Kidney (tissue), 14 donors: ENCODE data around the gene ZNF445. TPM values are rescaled to one million over a fixed set of nuclear protein-coding genes. Genes with fewer than 3 reads are reported as not detected.
"Not testable (repeated sequence)": the region's sequence is repeated elsewhere in the genome, so short reads cannot be mapped to it uniquely, and the experiment has no call there.

ENCODE experiments used
- DNase-seq, 5 donors: peaks; one replicate each; pipeline ENCODE4 v3.0.0-alpha.2; 2013 to 2020
- FAIRE-seq: peaks from 2 replicates; lab custom pipeline; 2012; peaks lifted over from hg19 to GRCh38; lab: Jason Lieb, UNC
- H3K27ac ChIP-seq, 2 donors: one replicate each; pipeline ENCODE4 v1.7.0; 2013; ENCODE audit warnings: low read depth in 2 of 2, low read length in 2 of 2, inconsistent platforms in 1 of 2
- H3K27me3 ChIP-seq: one replicate; pipeline ENCODE4 v1.7.1; 2013; ENCODE audit warnings: low read length, inconsistent platforms; ENCODE audit not compliant: control insufficient read depth, insufficient read depth
- H3K36me3 ChIP-seq, 3 donors: one replicate each; pipeline versions ENCODE4 v1.7.0 to v1.7.1; 2013; ENCODE audit warnings: low read length in 3 of 3, control low read depth in 1 of 3, inconsistent platforms in 1 of 3; ENCODE audit not compliant: insufficient read depth in 3 of 3, control insufficient read depth in 2 of 3
- H3K4me1 ChIP-seq, 3 donors: one replicate each; pipeline versions ENCODE4 v1.7.0 to v1.7.1; 2013; ENCODE audit warnings: low read length in 3 of 3, inconsistent platforms in 1 of 3, low read depth in 1 of 3; ENCODE audit not compliant: control insufficient read depth in 2 of 3, insufficient read depth in 2 of 3
- H3K4me3 ChIP-seq, 3 donors: one replicate each; pipeline versions ENCODE4 v1.7.0 to v1.8.1; 2013; ENCODE audit warnings: low read length in 3 of 3, control low read depth in 1 of 3, inconsistent platforms in 1 of 3
- H3K9ac ChIP-seq, 3 donors: one replicate each; pipeline versions ENCODE4 v1.7.0 to v1.7.1; 2013; ENCODE audit warnings: low read length in 3 of 3, control low read depth in 1 of 3, inconsistent platforms in 1 of 3
- H3K9me3 ChIP-seq, 3 donors: one replicate each; pipeline versions ENCODE4 v1.7.0 to v1.7.1; 2013; ENCODE audit warnings: low read length in 3 of 3, control low read depth in 1 of 3, inconsistent platforms in 1 of 3; ENCODE audit not compliant: control insufficient read depth in 2 of 3, insufficient read depth in 1 of 3
- intact Hi-C: fragments of 100-400 bp; cut with DNase I; formaldehyde crosslinking; loops from one replicate; pipeline ENCODE4 v1.11.1; 2022
- polyA plus RNA-seq: library from polyadenylated mRNA; stranded (reverse); fragments of 350-450 nt; fragmentation: Illumina TruSeq; extraction: RNeasy Lipid Tissue Mini Kit (QIAGEN cat#74804); gene quantifications from one replicate; pipeline ENCODE4 v1.2.3, GENCODE V29; 2014; ENCODE audit warnings: low read depth, low replicate concordance; ENCODE audit not compliant: insufficient read depth
- total RNA-seq: library from RNA; stranded (reverse); fragmentation: NEBNext Ultra II Directional; extraction: Animal tissue kit (Norgen Biotek cat#: 25700); gene quantifications from one replicate; pipeline ENCODE4 v1.2.1, GENCODE V29; 2021
- TF ChIP-seq, protein P1 (sequence below): IDR thresholded peaks from 3 replicates; pipeline ENCODE4 v1.5.1; 2012; ENCODE audit warnings: mild to moderate bottlenecking, moderate library complexity, borderline replicate concordance; ENCODE audit not compliant: insufficient read depth; ENCODE audit errors: extremely low read depth
- donor health status: control.
- donor health status: control.
- donor health status: control.
- donor health status: control.
- donor health status: control.
- donor health status: DM: yes; HTN: yes; CAD: no.
- donor health status: Normal renal cell carcinoma (clear cell type).

Gene ZNF445
- total and polyA plus RNA-seq, 2 donors from 2014 or later = 2.3 to 19.6 TPM

GRCh38 chr3:44506556-44506955 is 29.1 kb upstream of the ZNF445 start:
- no peak for FAIRE-seq
- H3K36me3 ChIP-seq = peaks cover 2 to 3% (median 2%) of the 10 kb centered on the region in 3 donors
- intact Hi-C loops = no loop called here

GRCh38 chr3:44504566-44504965 is 27.1 kb upstream of the ZNF445 start:
- H3K9ac ChIP-seq = no peak overlapping the region
- FAIRE-seq (no peak), DNase-seq (no peak)
- H3K4me1 ChIP-seq = peaks cover 0 to 4% (median 0%) of the 10 kb centered on the region in 3 donors
- H3K9me3 ChIP-seq = peaks cover 0 to 14% (median 1%) of the 10 kb centered on the region in 3 donors
- no peak overlapping the region for H3K27ac ChIP-seq
- intact Hi-C loops = no loop called here
- no peaks in the 10 kb centered on the region for H3K27me3 ChIP-seq
- no peak overlapping the region for H3K4me3 ChIP-seq
- H3K36me3 ChIP-seq = peaks cover 4 to 20% (median 5%) of the 10 kb centered on the region in 3 donors
- TF ChIP-seq, protein P1, sequence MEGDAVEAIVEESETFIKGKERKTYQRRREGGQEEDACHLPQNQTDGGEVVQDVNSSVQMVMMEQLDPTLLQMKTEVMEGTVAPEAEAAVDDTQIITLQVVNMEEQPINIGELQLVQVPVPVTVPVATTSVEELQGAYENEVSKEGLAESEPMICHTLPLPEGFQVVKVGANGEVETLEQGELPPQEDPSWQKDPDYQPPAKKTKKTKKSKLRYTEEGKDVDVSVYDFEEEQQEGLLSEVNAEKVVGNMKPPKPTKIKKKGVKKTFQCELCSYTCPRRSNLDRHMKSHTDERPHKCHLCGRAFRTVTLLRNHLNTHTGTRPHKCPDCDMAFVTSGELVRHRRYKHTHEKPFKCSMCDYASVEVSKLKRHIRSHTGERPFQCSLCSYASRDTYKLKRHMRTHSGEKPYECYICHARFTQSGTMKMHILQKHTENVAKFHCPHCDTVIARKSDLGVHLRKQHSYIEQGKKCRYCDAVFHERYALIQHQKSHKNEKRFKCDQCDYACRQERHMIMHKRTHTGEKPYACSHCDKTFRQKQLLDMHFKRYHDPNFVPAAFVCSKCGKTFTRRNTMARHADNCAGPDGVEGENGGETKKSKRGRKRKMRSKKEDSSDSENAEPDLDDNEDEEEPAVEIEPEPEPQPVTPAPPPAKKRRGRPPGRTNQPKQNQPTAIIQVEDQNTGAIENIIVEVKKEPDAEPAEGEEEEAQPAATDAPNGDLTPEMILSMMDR = no peak

More at GRCh38 chr3:44506556-44506955, 29.1 kb upstream of the ZNF445 start:
- DNase-seq = no peak
- Histone ChIP-seq H3K27ac (no peak overlapping the region), H3K27me3 (no peaks in the 10 kb centered on the region), H3K4me1 (peaks cover 0 to 9% (median 0%) of the 10 kb centered on the region in 3 donors), H3K9me3 (no peaks in the 10 kb centered on the region), H3K9ac (no peak overlapping the region), H3K4me3 (no peak overlapping the region)
- TF ChIP-seq, protein P1 = no peak

- DNase-seq, FAIRE-seq, H3K4me1 ChIP-seq, intact Hi-C loops, H3K4me3 ChIP-seq, H3K27ac ChIP-seq, H3K9ac ChIP-seq, H3K27me3 ChIP-seq: not testable (repeated sequence)
- Histone ChIP-seq H3K36me3 (peaks cover 7 to 24% (median 10%) of the 10 kb centered on the region in 3 donors), H3K9me3 (peaks cover 3 to 22% (median 7%) of the 10 kb centered on the region in 3 donors)
Observed at GRCh38 chr3:44503178-44503577, 25.7 kb upstream of the ZNF445 start.

- no peak overlapping the region for H3K9ac ChIP-seq
- TF ChIP-seq, protein P1 = no peak
- DNase-seq = no peak
- peaks cover 7 to 24% (median 13%) of the 10 kb centered on the region in 3 donors for H3K36me3 ChIP-seq
- H3K27me3 ChIP-seq = no peaks in the 10 kb centered on the region
- H3K27ac ChIP-seq = no peak overlapping the region
- FAIRE-seq = no peak
- no peaks in the 10 kb centered on the region for H3K4me1 ChIP-seq
- peaks cover 3 to 28% (median 7%) of the 10 kb centered on the region in 3 donors for H3K9me3 ChIP-seq
- intact Hi-C loops = no loop called here
- H3K4me3 ChIP-seq = no peak overlapping the region
Observed at GRCh38 chr3:44501971-44502370, 24.5 kb upstream of the ZNF445 start.

GRCh38 chr3:44499899-44500168 is 22.4 kb upstream of the ZNF445 start:
- H3K9me3 ChIP-seq = peaks cover 3 to 32% (median 7%) of the 10 kb centered on the region in 3 donors
- H3K27me3 ChIP-seq, FAIRE-seq: not testable (repeated sequence)

More at GRCh38 chr3:44499899-44500168, 22.4 kb upstream of the ZNF445 start:
- H3K9ac ChIP-seq, DNase-seq, H3K27ac ChIP-seq, H3K4me3 ChIP-seq, H3K4me1 ChIP-seq, intact Hi-C loops: not testable (repeated sequence)
- H3K36me3 ChIP-seq = peaks cover 7 to 24% (median 13%) of the 10 kb centered on the region in 3 donors
